Astrocyte of the cerebellum (primary cell): ENCODE data around the gene DDX60.

Experiments used
- DNase-seq: peaks from one replicate; pipeline ENCODE4 v3.0.0-alpha.2; 2011; ENCODE audit warnings: low read depth
- H3K4me3 ChIP-seq: 2 replicates; pipeline ENCODE4 v1.5.1; 2011; ENCODE audit warnings: mild to moderate bottlenecking, low read depth, low read length, moderate library complexity
- in situ Hi-C: cut with HindIII; loops from 2 replicates; pipeline ENCODE4 v1.10.0; 2017; ENCODE audit warnings: low sequenced_read_pairs
- TF ChIP-seq, protein P1 (sequence below): IDR thresholded peaks from 2 replicates; pipeline ENCODE4 v1.5.1; 2012; ENCODE audit warnings: low read length, low read depth, moderate library complexity, mild to moderate bottlenecking; ENCODE audit errors: missing control alignments

DDX60 gene

DNA sequence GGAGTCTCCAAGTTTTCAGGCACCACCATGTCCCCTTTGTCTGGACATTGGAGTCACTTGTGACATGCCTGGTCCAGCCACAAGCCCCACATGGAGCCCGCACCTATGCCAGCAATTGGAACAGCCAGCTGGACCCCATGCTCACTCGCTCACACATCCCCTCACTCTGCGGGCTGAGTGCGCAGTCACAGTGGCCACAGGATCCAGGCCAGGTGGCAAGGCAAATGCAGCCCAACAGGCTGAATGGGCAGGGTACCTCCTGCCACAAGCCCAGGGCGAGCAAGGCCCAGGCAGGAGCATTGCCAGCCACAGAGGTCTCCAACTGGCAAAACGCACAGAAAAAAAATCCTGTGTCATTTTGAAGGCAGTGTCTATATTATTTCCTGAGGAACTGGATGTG is 144.2 kb downstream of the DDX60 start:
- TF ChIP-seq, protein P1, sequence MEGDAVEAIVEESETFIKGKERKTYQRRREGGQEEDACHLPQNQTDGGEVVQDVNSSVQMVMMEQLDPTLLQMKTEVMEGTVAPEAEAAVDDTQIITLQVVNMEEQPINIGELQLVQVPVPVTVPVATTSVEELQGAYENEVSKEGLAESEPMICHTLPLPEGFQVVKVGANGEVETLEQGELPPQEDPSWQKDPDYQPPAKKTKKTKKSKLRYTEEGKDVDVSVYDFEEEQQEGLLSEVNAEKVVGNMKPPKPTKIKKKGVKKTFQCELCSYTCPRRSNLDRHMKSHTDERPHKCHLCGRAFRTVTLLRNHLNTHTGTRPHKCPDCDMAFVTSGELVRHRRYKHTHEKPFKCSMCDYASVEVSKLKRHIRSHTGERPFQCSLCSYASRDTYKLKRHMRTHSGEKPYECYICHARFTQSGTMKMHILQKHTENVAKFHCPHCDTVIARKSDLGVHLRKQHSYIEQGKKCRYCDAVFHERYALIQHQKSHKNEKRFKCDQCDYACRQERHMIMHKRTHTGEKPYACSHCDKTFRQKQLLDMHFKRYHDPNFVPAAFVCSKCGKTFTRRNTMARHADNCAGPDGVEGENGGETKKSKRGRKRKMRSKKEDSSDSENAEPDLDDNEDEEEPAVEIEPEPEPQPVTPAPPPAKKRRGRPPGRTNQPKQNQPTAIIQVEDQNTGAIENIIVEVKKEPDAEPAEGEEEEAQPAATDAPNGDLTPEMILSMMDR: no peak
- H3K4me3 ChIP-seq: no peak overlapping the region
- DNase-seq: no peak
- in situ Hi-C loops: no loop called here

DNA sequence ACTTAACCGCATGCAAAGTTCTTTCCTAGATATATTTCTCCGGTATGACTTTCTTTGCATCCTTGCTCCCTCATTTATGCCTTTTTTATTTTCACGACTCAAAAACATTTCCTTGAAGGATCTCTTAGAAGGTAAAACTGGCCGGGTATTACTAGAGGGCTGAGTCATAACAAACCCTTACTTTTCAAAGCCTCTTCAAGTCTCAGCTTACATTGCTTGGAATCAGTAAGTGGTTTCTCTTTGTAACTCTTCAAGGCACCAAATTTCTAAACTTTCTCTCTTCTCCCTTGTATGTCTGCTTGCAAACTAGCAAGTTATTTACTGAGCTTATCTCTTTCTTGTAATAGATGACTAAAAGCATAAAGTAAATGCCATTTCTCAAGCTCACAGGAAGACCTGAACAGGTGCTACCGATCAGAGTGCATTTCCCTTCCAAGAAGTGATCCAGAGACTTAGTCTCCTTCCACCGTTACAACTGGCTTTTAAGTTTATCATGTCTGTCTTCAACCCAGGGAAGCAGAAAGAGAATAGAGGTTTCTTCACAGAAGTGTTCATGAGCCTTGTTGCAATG is 150.8 kb downstream of the DDX60 start:
- TF ChIP-seq, protein P1: no peak
- no peak for DNase-seq
- no peak overlapping the region for H3K4me3 ChIP-seq
- in situ Hi-C loops: no loop called here
